Mesothelial cell of epicardium (in vitro differentiated cells): Measurements from ENCODE around the gene USP3. TPM values are rescaled to one million over a fixed set of nuclear protein-coding genes. Genes with fewer than 3 reads are reported as not detected.

ENCODE experiments used
- DNase-seq, 2 experiments: peaks; one replicate each; pipeline ENCODE4 v3.0.0; 2021; ENCODE audit warnings: low spot score in 2 of 2; ENCODE audit not compliant: unreplicated experiment in 2 of 2
- H3K27ac Mint-ChIP-seq: 2 replicates; pipeline ENCODE4 v1.8.0; 2021; ENCODE audit warnings: mixed read lengths
- H3K27me3 Mint-ChIP-seq: 2 replicates; pipeline ENCODE4 v1.8.0; 2021; ENCODE audit warnings: low read depth, mixed read lengths
- H3K36me3 Mint-ChIP-seq: 2 replicates; pipeline ENCODE4 v1.8.0; 2021; ENCODE audit warnings: mixed read lengths
- H3K4me1 Mint-ChIP-seq: 2 replicates; pipeline ENCODE4 v1.8.0; 2021; ENCODE audit warnings: mixed read lengths
- H3K4me3 Mint-ChIP-seq: 2 replicates; pipeline ENCODE4 v1.8.0; 2021; ENCODE audit warnings: mild to moderate bottlenecking, moderate library complexity, mixed read lengths
- H3K9me3 Mint-ChIP-seq: 2 replicates; pipeline ENCODE4 v1.8.0; 2021; ENCODE audit warnings: mixed read lengths
- CTCF ChIP-seq: fragments of 200-600 bp; sonication (generic); IDR thresholded peaks from one replicate; pipeline ENCODE4 v1.5.0; 2021; ENCODE audit warnings: antibody characterized with exemption; ENCODE audit not compliant: unreplicated experiment
- total RNA-seq: library from RNA; stranded (reverse); gene quantifications from 3 replicates; pipeline ENCODE4 v1.2.1, GENCODE V29; 2021

Gene USP3
- total RNA-seq, 1 donor from 2014 or later = 72.7 TPM

- H3K36me3 Mint-ChIP-seq = no peaks in the 10 kb centered on the region
- H3K27me3 Mint-ChIP-seq = peaks cover 6% of the 10 kb centered on the region
- DNase-seq = no peak
- H3K9me3 Mint-ChIP-seq = no peaks in the 10 kb centered on the region
- H3K4me1 Mint-ChIP-seq = peaks cover 58% of the 10 kb centered on the region
- H3K27ac Mint-ChIP-seq = peak overlapping the region; percentile 67
- peak overlapping the region; percentile 79 for H3K4me3 Mint-ChIP-seq
- no peak for TF ChIP-seq CTCF
These were observed 1.3 kb upstream of the USP3 start for GRCh38 chr15:63502843-63503738.

DNA sequence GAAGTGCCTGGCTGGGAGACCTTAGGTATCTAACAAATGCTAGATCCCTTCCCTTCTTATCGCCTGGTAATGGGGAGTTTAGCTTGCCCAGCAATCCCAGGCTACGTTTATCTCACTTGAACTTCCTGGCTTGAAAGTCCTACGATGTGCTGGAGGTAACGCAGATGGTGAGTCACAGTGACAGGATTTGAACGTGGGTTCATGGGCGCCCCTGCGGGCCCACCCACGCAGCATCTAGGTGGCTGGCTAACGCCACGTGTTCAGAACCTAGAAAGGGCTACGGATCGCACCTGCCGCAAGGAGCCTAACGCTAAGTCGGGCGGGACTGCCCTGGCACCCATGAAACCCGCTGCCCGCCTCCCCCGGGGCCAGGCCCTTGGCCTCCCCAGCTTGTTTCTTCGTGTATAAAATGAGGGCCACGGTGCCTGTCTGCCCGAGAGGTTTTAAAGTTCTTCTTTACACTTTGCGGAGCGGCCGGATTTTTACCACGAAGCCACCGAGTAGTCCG, 600 bp upstream of the USP3 start:
- Mint-ChIP-seq H3K4me1 (peaks cover 65% of the 10 kb centered on the region), H3K4me3 (peak overlapping the region; percentile 79), H3K27ac (peak overlapping the region; percentile 37), H3K9me3 (no peaks in the 10 kb centered on the region), H3K36me3 (no peaks in the 10 kb centered on the region), H3K27me3 (peaks cover 6% of the 10 kb centered on the region)
- DNase-seq = no peak
- TF ChIP-seq CTCF = no peak

DNA sequence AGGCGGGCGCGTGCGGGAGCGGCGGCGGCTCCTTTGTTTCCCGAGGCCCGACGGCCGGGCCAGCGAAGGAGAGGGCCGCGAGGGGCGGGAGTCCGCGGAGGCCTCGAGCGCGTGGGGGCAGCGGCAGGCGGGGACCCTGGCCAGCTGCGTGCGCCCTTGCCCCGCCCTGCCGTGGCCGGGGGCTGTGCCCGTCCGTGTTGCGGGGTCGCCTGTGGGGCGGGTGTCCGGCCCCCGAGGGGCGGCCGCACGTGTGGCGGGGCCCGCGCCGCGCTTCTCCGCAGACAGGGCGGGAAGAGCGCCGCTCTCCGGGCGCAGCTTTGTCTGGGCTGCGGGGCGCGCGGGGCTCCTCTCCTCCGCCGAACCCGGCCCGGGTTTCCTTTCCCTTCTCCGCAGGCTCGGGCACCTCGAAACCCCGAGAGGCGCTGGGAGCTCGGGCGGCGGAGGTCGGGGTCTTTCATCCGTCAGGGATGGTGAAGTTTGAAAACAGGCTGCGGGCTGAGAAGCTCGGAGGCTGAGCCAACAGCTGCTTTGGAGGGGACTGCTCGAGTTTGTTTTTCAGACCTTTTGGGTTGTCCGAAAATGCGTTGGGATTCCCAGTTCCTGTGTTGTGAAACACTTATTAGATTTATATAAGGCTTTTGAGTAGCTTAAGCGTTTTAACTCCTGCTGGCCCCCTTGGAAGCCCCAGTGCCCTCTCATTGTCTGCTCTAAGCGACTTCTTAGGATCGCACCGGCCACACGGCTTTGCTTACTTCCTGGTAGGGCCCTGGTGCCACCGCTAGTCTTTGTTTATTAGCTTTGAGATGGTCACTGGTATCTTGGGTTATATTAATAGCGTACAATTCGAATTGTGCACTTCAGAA, 817 bp downstream of the USP3 start:
- Mint-ChIP-seq H3K9me3 (no peaks in the 10 kb centered on the region), H3K4me3 (peak overlapping the region; percentile 86), H3K27ac (peak overlapping the region; percentile 94), H3K4me1 (peaks cover 75% of the 10 kb centered on the region), H3K36me3 (no peaks in the 10 kb centered on the region), H3K27me3 (peaks cover 2% of the 10 kb centered on the region)
- peak; percentile 37 to 62 for DNase-seq
- no peak for TF ChIP-seq CTCF

- no peak for TF ChIP-seq CTCF
- no peaks in the 10 kb centered on the region for H3K36me3 Mint-ChIP-seq
- H3K9me3 Mint-ChIP-seq = no peaks in the 10 kb centered on the region
These were observed 1.4 kb downstream of the USP3 start for GRCh38 chr15:63505842-63506222.

DNA sequence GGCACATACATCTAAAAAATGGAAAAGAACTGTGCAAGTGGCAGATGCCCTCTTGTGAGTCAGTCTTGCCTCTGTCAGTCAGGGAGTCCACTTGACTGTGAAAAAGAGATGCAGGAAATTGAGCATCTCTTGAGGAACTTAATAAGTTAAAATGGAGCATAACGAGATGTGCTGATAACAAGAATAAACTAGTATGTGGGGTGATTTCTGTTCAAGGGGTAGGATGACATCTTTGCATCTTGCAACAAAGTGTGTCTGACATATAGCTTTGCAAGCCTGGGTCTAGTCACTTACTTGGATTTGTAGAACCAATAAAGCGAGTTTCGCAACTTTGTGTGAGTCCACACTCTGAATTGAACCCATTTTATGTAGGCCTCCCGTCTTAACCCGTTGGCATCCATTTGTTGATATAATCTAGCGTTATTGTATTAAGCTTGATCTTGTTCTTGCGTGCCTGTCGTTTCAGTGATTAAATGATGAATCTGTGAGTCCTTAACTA, 2.2 kb downstream of the USP3 start:
- Mint-ChIP-seq H3K27me3 (peaks cover 1% of the 10 kb centered on the region), H3K9me3 (no peaks in the 10 kb centered on the region), H3K4me3 (peak overlapping the region; percentile 86)

More at GRCh38 chr15:63505842-63506222, 1.4 kb downstream of the USP3 start:
- H3K4me3 Mint-ChIP-seq = peak overlapping the region; percentile 86
- peak overlapping the region; percentile 94 for H3K27ac Mint-ChIP-seq
- no peak for DNase-seq
- peaks cover 76% of the 10 kb centered on the region for H3K4me1 Mint-ChIP-seq
- peaks cover 1% of the 10 kb centered on the region for H3K27me3 Mint-ChIP-seq

More for the DNA sequence above, 2.2 kb downstream of the USP3 start:
- DNase-seq = no peak
- no peak for TF ChIP-seq CTCF
- Mint-ChIP-seq H3K27ac (peak overlapping the region; percentile 35), H3K4me1 (peaks cover 73% of the 10 kb centered on the region), H3K36me3 (no peaks in the 10 kb centered on the region)
